Retinal pigment epithelial cell (primary cell): ENCODE results near the gene PRPF38A.

Source experiments
- DNase-seq: peaks from one replicate; pipeline ENCODE4 v3.0.0-alpha.2; 2010; ENCODE audit warnings: low read depth
- H3K4me3 ChIP-seq: 2 replicates; pipeline ENCODE4 v1.5.1; 2011; ENCODE audit warnings: mild to moderate bottlenecking, low read length, control low read depth, moderate library complexity
- CTCF ChIP-seq: conservative IDR thresholded peaks from 2 replicates; pipeline ENCODE4 v1.5.1; 2011; ENCODE audit warnings: low read depth, low read length, control low read depth, inconsistent platforms

The PRPF38A gene

GRCh38 chr1:52404116-52404974 is at the start of gene PRPF38A, which contains the start of gene ORC1:
TSS of gene PRPF38A (plus strand) at chr1:52404602. CDS start at chr1:52404750, 148 bp downstream.
TSS of gene ORC1 (minus strand) at chr1:52404423. CDS start at chr1:52402223, 2,200 bp downstream.
- TF ChIP-seq CTCF, result peak; percentile 64
- DNase-seq, result peak; percentile 88
- H3K4me3 ChIP-seq, result peak within 1 kb of the TSS; percentile 77

GRCh38 chr1:52355436-52355835 is 49.0 kb upstream of the PRPF38A start:
- no peak for TF ChIP-seq CTCF
- H3K4me3 ChIP-seq, result no peak overlapping the region
- no peak for DNase-seq

- TF ChIP-seq CTCF, result no peak
- H3K4me3 ChIP-seq, result no peak overlapping the region
- no peak for DNase-seq
Measured at GRCh38 chr1:52355847-52356505, 48.4 kb upstream of the PRPF38A start.

- no peak overlapping the region for H3K4me3 ChIP-seq
- TF ChIP-seq CTCF, result no peak
- DNase-seq, result no peak
Measured at GRCh38 chr1:52356818-52357355, 47.5 kb upstream of the PRPF38A start.

GRCh38 chr1:52357397-52357796 is 47.0 kb upstream of the PRPF38A start:
- no peak for DNase-seq
- H3K4me3 ChIP-seq, result no peak overlapping the region
- TF ChIP-seq CTCF, result no peak

- no peak for DNase-seq
- no peak overlapping the region for H3K4me3 ChIP-seq
- TF ChIP-seq CTCF, result no peak
Measured at GRCh38 chr1:52358851-52359497, 45.4 kb upstream of the PRPF38A start.
